GM04504 (cell line): ENCODE measurements around the gene FAU.

ENCODE experiments used
- DNase-seq: peaks from one replicate; pipeline ENCODE4 v3.0.0-alpha.2; 2012; ENCODE audit warnings: low read depth

Gene FAU

DNA sequence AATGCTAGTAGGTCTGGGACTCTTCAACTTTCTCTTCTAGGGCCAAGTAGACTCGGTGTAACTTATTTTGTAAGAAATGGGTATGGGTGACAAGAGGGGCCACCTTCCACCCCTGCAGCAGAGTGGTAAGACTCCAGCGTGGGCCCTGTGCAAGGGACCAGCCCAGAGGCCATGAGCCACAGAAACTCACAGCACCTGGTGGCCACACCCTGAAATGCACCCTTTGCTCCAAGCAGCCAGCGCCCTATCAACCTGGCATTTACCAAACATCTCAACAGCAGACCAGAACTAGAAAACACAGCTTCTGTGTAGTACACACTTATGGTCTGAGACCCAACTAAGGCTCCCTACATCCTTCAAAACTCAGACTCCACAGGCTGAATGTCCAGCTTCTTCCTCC, 43.8 kb downstream of the FAU start:
- DNase-seq = no peak

DNA sequence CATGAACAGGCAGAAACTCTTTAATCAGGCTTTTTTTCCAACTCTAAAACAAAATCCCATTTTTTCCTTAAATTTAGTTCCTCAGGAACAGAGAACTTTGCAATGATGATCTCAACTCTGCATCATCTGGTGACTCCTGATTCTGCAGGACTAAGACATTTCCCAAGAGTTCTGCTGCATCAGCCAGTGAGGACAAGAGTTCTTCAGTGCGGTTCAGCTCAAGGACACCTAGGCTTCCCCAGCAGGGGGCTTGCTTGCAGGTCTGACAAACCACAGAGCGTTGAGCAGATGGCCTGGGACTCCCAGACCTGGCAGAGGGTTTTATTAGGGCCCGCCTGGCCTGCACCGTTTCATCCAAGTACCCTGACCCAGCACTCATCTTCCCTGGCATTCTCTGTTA, 44.5 kb downstream of the FAU start:
- no peak for DNase-seq

DNA sequence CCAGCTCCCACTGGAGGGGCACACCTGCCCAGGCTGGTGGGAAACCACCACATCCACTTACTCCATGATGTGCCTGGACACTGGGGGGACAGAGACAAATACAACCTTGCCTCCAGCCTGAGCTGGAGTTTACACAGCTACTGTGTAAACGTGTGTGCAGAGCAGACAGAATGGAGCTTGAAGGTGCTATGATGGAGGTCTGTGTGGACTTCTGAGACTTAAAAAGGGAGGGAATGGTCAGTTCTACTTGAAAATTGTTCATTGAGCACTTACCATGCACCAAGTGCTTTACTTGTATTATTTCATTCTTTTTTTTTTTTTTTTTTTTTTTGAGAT, 49.3 kb downstream of the FAU start:
- no peak for DNase-seq

DNA sequence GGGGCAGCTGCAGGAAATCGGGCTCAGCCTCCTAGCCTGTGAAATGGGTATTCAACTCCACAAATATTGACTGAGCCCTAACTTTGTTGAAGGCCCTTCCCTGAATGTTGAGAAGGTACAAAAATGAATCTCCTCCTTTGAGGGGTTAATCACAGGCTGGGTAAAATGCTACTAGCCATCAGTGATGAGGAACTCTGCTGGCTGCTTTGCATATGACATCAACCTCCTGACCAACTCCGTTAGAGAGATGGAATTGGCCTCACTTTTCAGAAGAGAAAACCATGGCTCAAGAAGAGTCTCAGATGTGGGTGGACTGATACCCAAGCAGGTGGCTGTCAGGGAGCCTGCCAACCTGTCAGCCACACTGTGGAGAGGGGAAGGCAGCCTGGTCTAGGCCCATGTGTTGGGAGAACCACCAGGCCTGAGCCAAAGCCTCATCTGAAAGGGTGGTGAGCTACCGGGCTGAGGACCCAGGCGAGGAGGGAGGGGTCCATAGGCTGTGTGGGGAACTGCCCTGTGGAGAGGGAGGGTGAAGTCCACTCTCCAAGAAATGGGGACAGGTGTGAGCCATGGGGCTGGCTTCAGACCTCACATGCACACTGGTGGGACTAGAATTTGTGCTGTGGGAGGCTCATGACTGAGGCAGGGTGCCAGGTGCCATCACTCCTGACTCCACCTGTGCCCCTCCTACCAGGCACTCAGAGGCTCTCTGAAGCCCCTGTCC, 49.9 kb downstream of the FAU start:
- no peak for DNase-seq
